Lower leg skin (tissue), 4 donors: ENCODE results near the gene COL18A1. TPM values are rescaled to one million over a fixed set of nuclear protein-coding genes. Genes with fewer than 3 reads are reported as not detected.

Experiments used
- DNase-seq, 2 donors: peaks; one replicate each; pipeline ENCODE4 v3.0.0-alpha.2; 2019; ENCODE audit warnings: low spot score in 2 of 2
- H3K4me3 ChIP-seq: fragments of 200-600 bp; sonication (generic); 2 replicates; pipeline ENCODE4 v1.5.1; 2017; ENCODE audit warnings: mild to moderate bottlenecking, low read depth; ENCODE audit not compliant: poor library complexity, severe bottlenecking
- CTCF ChIP-seq, 3 donors: fragments of 450-650 bp; IDR thresholded peaks; one replicate each; pipeline ENCODE4 v1.5.1; 2016; ENCODE audit warnings: antibody characterized with exemption in 3 of 3, mild to moderate bottlenecking in 3 of 3, moderate library complexity in 2 of 3
- POLR2A ChIP-seq, 2 donors: fragments of 450-650 bp; IDR thresholded peaks; one replicate each; pipeline ENCODE4 v1.6.1; 2016 to 2017; ENCODE audit warnings: antibody characterized with exemption in 2 of 2, mild to moderate bottlenecking in 1 of 2, moderate library complexity in 1 of 2
- WGBS, 2 donors: methylation state at CpG; one replicate each; pipeline ENCODE4 v1.1.5; 2018; 5-methylcytosine and 5-hydroxymethylcytosine counted together
- intact Hi-C: fragments of 100-400 bp; cut with DNase I; formaldehyde crosslinking; loops from one replicate; pipeline ENCODE4 v1.15.0; 2023; ENCODE audit warnings: low total_unique reads
- microRNA-seq, 2 donors: library from miRNA; unstranded; fragments of <30 nt; microRNA quantifications; one replicate each; pipeline ENCODE4, GENCODE V29; 2016; ENCODE audit warnings: borderline replicate concordance in 2 of 2, borderline number of aligned reads in 1 of 2
- total RNA-seq, 4 donors: library from RNA; depleted of rRNA; stranded (reverse); fragments of >200 nt; gene quantifications; one replicate each; pipeline ENCODE4 v1.1.0, GENCODE V29; 2016

Gene COL18A1
- total RNA-seq, 4 donors from 2014 or later = 63.3 to 126 (median 85.9) TPM

GRCh38 chr21:45562965-45563364 lies 158.0 kb downstream of the COL18A1 start:
- no peak overlapping the region for H3K4me3 ChIP-seq
- no peak for DNase-seq
- WGBS, 2 donors = 34 to 36% methylated on average over 6 of the region's 6 CpGs
- intact Hi-C loops = no loop called here
- TF ChIP-seq POLR2A (IDR thresholded peaks at IDR 0.05) (no peak), CTCF (IDR thresholded peaks at IDR 0.05) (no peak)

Small RNA genes lying within 50 kb of the gene (microRNA-seq; reads per million reads assigned to microRNA genes)
- 2.7 to 2.8 reads per million in 2 donors for gene MIR6815

Other genes starting within 250 kb of the COL18A1 start
- gene POFUT2, start 117.3 kb upstream of the COL18A1 start, total RNA-seq = 10 to 100 TPM; 15.0 to 22.1 (median 18.9) TPM
- gene SLC19A1, start 137.3 kb downstream of the COL18A1 start, total RNA-seq = 1 to 10 TPM; 3.6 to 7.3 (median 5.0) TPM
- gene PCBP3, start 238.6 kb downstream of the COL18A1 start, total RNA-seq = 1 to 10 TPM in 2 of 4 donors, under 1 TPM in 1, not detected in 1; 0.99 to 7.0 (median 2.5) TPM